HG03103 (cell line): Measurements from ENCODE around the gene SLC35G3.
A peak's percentile ranks its signal among the peaks of the same experiment; 100 is the strongest.
"Not testable (repeated sequence)": the region's sequence is repeated elsewhere in the genome, so short reads cannot be mapped to it uniquely, and the experiment has no call there.

Experiments
- ATAC-seq: cut with Tn5 transposase; IDR thresholded peaks from one replicate; pipeline ENCODE4 v1.9.1; 2021; ENCODE audit warnings: low read depth; ENCODE audit not compliant: unreplicated experiment

The SLC35G3 gene

GRCh38 chr17:35194001-35194400, at the start of gene SLC35G3:
SLC35G3 (minus strand) TSS chr17:35194393; CDS start chr17:35194307, 86 bp downstream.
- not testable (repeated sequence) for ATAC-seq

GRCh38 chr17:35243561-35244340, 49.6 kb upstream of the SLC35G3 start:
- no peak for ATAC-seq

GRCh38 chr17:35242805-35243560, 48.8 kb upstream of the SLC35G3 start, which contains the start of gene SLFN5:
SLFN5 (plus strand) TSS chr17:35243072; CDS start chr17:35258691, 15,619 bp downstream.
- ATAC-seq: peak; percentile 72

- ATAC-seq: peak; percentile 48
These were observed 48.1 kb upstream of the SLC35G3 start for GRCh38 chr17:35242158-35242804.

- ATAC-seq: no peak
These were observed 47.3 kb upstream of the SLC35G3 start for GRCh38 chr17:35241520-35241919.

GRCh38 chr17:35240861-35241260, 46.7 kb upstream of the SLC35G3 start:
- ATAC-seq: no peak

- ATAC-seq: no peak
These were observed 45.6 kb upstream of the SLC35G3 start for GRCh38 chr17:35239823-35240222.

- no peak for ATAC-seq
These were observed 44.6 kb upstream of the SLC35G3 start for GRCh38 chr17:35238821-35239220.

- ATAC-seq: no peak
These were observed 42.6 kb upstream of the SLC35G3 start for GRCh38 chr17:35236821-35237220.

- no peak for ATAC-seq
These were observed 41.7 kb upstream of the SLC35G3 start for GRCh38 chr17:35235917-35236316.

GRCh38 chr17:35235289-35235688, 41.1 kb upstream of the SLC35G3 start:
- ATAC-seq: no peak

GRCh38 chr17:35234315-35234714, 40.1 kb upstream of the SLC35G3 start:
- not testable (repeated sequence) for ATAC-seq

GRCh38 chr17:35229638-35230037, 35.4 kb upstream of the SLC35G3 start:
- ATAC-seq: no peak

GRCh38 chr17:35227546-35227945, 33.4 kb upstream of the SLC35G3 start:
- no peak for ATAC-seq

GRCh38 chr17:35224436-35224835, 30.2 kb upstream of the SLC35G3 start:
- ATAC-seq: no peak

- no peak for ATAC-seq
These were observed 28.3 kb upstream of the SLC35G3 start for GRCh38 chr17:35222452-35222851.

- no peak for ATAC-seq
These were observed 24.7 kb upstream of the SLC35G3 start for GRCh38 chr17:35218915-35219314.

- no peak for ATAC-seq
These were observed 22.9 kb upstream of the SLC35G3 start for GRCh38 chr17:35217107-35217506.

GRCh38 chr17:35214631-35215273, 20.6 kb upstream of the SLC35G3 start:
- no peak for ATAC-seq

- no peak for ATAC-seq
These were observed 20.0 kb upstream of the SLC35G3 start for GRCh38 chr17:35214192-35214591.
